GM21381 (cell line): ENCODE data around the gene PTPRB.

Experiments
- ATAC-seq: cut with Tn5 transposase; IDR thresholded peaks from one replicate; pipeline ENCODE4 v1.9.1; 2021; ENCODE audit warnings: mild to moderate bottlenecking, moderate library complexity; ENCODE audit not compliant: unreplicated experiment

The PTPRB gene

GRCh38 chr12:70637303-70638085, at the start of gene PTPRB:
PTPRB (minus strand) TSS chr12:70637429; CDS start chr12:70637395, 34 bp downstream.
- ATAC-seq = no peak

- ATAC-seq = no peak
Observed at GRCh38 chr12:70686907-70687306, 49.7 kb upstream of the PTPRB start.

- ATAC-seq = no peak
Observed at GRCh38 chr12:70686299-70686698, 49.1 kb upstream of the PTPRB start.

GRCh38 chr12:70683976-70684375, 46.7 kb upstream of the PTPRB start:
- no peak for ATAC-seq

GRCh38 chr12:70671698-70672097, 34.5 kb upstream of the PTPRB start:
- ATAC-seq = no peak

GRCh38 chr12:70670948-70671347, 33.7 kb upstream of the PTPRB start:
- no peak for ATAC-seq

- ATAC-seq = no peak
Observed at GRCh38 chr12:70667253-70667652, 30.0 kb upstream of the PTPRB start.

- no peak for ATAC-seq
Observed at GRCh38 chr12:70666364-70666763, 29.1 kb upstream of the PTPRB start.

- ATAC-seq = no peak
Observed at GRCh38 chr12:70664465-70664881, 27.2 kb upstream of the PTPRB start.

GRCh38 chr12:70663838-70664237, 26.6 kb upstream of the PTPRB start:
- no peak for ATAC-seq

- no peak for ATAC-seq
Observed at GRCh38 chr12:70661466-70662161, 24.4 kb upstream of the PTPRB start.

GRCh38 chr12:70660620-70661219, 23.5 kb upstream of the PTPRB start:
- ATAC-seq = no peak

- no peak for ATAC-seq
Observed at GRCh38 chr12:70660002-70660604, 22.9 kb upstream of the PTPRB start.

GRCh38 chr12:70659077-70659606, 21.9 kb upstream of the PTPRB start:
- no peak for ATAC-seq

- ATAC-seq = no peak
Observed at GRCh38 chr12:70657616-70658286, 20.5 kb upstream of the PTPRB start.

- ATAC-seq = no peak
Observed at GRCh38 chr12:70652451-70652850, 15.2 kb upstream of the PTPRB start.

GRCh38 chr12:70648831-70649230, 11.6 kb upstream of the PTPRB start:
- no peak for ATAC-seq

- ATAC-seq = no peak
Observed at GRCh38 chr12:70648191-70648590, 11.0 kb upstream of the PTPRB start.

GRCh38 chr12:70646850-70647249, 9.6 kb upstream of the PTPRB start:
- no peak for ATAC-seq

- ATAC-seq = no peak
Observed at GRCh38 chr12:70645494-70646317, 8.5 kb upstream of the PTPRB start.
